Kasumi-1 (cell line): ENCODE data around the gene ADCY2.

ENCODE experiments used
- DNase-seq, 2 experiments: peaks; one replicate each; lab custom pipeline; 2025; lab: John Stamatoyannopoulos, UW

ADCY2 gene

DNA sequence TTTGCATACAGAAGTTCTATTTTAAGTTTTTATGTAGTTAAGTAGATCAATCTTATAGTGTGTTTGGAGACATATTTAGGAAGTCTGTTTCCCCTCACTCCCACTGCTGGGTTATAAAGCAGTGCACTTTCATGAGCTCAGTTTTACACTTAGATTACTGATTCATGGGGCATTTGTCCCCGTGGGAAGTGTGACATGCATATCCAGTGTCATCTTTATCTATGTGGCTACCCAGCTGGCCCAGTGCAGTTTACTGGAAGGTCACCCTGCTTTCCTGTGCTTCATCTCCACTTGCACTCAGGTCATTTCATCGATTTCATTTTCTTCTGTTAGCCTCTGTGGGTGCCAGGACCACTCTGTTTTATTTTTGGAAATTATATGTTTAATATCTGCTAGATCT, 49.1 kb downstream of the ADCY2 start:
- DNase-seq, result no peak

DNA sequence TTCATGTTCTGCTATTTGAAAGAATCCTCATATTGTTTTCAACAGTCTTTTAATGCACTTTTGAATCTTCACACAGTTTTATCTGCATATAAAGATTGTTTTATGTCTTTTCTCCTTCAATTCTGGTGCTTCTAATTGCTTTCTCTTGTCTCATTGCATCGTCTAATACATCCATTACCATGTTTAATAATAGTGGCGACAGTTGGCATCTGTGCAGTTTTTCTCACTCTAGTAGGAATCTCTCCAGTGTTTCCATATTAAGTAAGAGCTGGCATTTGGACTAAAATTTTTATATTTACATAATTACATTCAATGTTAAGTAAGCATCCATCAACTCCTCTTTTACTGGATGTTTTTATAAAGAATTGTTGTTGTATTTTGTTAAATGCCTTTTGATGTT, 49.9 kb downstream of the ADCY2 start:
- DNase-seq, result no peak

DNA sequence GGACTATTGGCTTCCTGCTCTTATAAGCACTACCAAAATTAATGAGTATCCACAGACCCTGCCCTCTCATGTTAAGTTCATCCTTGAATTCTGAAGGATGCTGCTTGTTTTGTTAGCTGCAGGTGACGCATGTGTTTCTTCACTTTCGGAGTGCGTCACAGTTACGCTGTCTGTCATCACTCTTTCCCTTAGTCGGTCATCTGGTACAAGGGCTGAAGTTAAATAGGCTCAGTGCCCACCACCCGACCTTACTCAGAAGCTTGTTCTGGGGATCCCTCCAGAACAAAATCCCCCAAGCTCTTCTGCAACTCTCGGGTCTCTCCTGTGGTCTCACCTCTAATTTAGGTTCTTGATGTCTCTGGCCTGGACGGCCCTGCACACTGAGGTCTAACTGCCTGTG, 51.0 kb downstream of the ADCY2 start:
- no peak for DNase-seq

DNA sequence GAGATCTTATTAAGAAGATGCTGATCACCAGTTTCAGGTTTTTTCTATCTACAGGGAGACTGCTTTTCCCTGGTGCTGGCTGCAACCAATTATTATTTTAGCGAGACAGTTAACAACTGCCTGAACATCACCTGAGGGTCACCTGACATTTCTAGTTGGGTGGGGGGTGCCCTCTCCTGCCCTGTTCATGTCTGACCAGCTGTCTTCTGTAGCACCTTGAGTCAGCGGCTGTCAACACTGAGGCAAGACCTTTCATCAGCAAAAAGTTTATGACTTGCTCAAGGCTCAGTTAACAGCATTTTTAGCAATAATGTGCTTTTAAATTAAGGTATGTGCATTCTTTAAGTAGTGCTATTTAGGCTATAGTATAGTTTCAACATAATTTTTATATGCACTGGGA, 58.0 kb downstream of the ADCY2 start:
- no peak for DNase-seq

DNA sequence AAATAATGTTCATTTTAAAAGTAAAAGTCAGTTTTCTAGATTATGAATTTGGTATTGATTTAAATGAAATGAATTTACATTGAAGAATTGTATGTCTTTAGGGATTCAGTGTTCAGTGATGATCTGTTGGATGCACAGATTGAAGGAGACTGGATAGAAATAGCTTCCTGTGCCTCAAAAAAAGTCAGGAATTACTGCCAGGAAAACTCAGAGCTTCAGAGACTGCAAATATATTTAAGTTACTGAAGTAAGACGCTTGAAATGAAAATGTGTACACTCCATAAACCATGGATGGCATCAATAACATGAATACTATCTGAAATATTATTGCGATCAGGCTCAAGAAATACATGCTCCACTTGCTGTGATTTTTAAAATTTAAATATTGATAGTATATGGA, 60.3 kb downstream of the ADCY2 start:
- DNase-seq, result no peak

DNA sequence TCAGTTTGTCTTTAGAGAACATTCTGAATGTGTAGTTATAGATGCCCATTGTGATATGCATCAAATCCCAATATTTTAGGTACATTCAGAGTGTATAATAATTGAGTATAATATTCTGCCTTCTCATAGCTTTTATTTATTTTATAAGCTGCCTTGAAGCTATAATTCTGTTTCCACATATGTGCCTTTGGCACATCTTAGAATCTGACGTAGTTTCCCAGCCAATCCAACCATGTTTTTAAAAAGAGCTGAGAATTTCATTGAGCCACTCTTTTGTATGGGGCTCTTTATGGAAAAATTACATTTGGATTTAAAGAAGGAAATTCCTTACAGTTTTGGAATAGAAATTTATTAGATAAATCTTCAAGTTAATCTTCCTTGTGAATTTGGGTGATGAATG, 65.4 kb downstream of the ADCY2 start:
- no peak for DNase-seq

DNA sequence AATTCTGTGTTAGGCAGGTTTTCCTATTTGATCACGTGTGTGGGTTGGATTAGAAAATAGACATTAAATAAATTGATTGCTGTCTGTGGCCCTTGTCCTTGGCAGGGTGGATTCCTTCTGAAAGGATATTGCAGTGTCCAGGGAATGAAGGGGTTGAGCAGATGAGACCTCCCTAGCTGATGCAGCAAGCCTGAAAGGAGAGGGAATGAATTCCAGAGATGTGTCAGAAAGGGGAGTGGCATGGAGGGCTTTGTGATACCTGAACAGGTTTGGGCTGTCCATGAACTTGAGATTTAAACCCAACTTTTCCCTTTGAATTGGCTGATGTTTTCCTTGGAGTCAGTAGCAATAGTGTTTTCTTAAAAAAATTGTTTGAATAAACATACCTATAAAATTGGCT, 66.8 kb downstream of the ADCY2 start:
- no peak for DNase-seq

DNA sequence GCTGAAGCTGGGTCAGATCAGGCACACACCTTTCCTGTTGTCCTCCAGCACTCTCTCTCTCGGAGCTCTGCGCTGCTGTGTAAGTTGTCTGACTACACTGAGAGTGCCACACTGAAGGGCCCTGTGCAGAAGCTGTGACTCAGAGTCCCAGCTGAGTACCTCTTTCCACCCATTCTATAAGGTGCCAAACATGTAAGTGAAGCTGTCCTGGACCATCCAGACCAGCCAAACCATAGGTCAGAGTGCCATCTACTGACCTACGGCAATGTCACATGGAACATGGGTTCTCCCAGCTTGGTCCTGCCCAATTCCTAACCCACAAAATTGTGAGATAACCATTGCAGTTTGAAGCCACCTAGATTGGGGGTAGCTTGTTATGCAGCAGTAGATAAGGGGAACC, 68.2 kb downstream of the ADCY2 start:
- DNase-seq, result no peak

DNA sequence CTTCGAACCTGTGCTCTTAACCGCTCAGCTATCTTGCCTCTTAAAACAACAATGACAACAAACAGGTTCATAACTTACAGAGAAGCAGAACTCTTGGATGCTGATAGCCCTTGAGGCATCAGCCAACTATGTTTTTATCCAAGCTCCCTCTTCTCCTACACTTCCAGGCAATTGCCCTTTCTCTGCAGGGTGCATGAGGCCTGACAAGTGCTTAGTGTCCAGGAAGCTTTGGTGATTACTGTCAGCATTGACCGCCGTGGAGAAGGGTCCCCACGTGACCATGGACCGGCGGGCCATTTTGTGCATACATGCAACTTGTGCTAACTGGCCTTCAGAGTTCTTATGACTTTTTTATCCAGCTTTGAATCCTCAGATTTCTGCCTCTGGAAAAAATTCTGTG, 71.2 kb downstream of the ADCY2 start:
- no peak for DNase-seq

DNA sequence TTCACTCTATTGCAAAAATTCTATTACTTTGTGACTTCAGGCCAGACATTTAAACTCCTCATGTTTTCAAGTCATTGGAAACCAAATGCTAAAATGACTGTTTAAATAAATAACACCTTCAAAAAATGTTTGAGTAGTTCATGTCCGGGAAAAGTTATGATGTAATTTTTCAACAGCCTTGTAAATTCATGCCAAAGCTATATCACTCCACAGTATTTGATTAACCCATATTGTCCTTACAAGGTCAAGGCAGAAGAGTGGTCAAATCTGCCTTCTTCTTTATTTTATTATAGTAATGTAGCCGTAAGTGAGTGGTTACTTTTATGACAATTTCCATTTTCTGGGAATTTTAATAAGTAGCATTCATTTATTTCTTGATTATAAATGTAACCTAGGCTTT, 72.8 kb downstream of the ADCY2 start:
- DNase-seq, result no peak

DNA sequence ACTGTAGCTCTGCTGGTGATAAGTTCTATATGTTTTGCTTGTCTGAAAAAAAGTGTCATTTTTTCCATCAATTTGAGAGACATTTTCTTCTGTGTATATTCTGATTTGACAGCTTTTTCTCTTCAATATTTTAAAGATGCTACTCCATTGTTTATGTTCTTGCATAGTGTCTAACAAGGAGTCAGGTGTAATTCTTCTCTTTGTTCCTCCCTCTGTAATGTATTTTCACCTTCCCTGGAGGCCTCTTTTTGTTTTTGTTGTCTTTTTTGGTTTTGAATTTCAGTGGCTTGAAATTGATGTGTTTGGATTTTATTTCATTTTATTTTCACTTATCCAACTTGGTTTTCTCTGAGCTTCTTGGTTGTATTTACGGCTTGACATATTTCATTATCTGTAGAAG, 75.8 kb downstream of the ADCY2 start:
- DNase-seq, result no peak

DNA sequence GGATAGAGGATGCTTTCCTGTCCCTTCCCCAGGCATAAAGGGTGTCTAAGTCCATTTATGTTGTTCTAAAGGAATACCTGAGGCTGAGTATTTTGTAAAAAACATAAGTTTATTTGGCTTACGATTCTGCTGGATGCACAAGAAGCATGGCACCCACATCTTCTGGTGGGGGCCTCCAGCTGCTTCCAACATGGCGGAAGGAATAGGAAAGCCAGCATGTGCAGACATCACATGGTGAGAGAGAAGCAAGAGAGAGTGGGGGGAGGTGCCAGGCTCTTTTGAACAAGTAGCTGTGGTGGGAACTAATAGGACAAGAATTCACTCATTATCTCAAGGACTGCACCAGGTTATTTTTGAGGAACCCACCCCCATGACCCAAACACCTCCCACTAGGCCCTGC, 77.2 kb downstream of the ADCY2 start:
- no peak for DNase-seq

DNA sequence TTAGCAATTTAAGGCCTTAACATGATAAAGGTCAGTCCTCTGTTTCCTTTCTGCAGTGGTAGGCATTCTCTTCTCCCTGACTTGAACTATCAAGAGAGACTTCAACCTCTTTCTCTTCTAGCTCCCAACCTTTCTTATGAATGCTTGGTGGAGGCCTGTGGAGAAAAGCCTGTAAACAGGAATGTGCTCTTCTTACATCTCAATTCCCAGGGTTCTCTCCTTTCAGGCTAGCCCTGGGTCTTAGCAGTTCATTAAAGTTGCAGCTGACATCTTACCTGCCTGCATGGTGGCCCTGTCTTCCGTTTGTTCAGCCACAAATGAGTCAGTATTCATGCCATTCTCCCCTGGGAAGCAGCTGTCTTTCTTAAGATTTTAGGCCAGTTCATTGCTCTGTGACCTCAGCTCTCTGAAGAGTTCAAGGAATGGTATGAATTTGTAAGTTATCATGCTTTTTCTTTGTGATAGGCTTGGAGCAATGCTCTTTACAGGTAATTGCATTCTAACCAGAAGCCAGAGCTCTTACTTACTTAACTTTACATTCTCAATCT, 77.8 kb downstream of the ADCY2 start:
- DNase-seq, result no peak

DNA sequence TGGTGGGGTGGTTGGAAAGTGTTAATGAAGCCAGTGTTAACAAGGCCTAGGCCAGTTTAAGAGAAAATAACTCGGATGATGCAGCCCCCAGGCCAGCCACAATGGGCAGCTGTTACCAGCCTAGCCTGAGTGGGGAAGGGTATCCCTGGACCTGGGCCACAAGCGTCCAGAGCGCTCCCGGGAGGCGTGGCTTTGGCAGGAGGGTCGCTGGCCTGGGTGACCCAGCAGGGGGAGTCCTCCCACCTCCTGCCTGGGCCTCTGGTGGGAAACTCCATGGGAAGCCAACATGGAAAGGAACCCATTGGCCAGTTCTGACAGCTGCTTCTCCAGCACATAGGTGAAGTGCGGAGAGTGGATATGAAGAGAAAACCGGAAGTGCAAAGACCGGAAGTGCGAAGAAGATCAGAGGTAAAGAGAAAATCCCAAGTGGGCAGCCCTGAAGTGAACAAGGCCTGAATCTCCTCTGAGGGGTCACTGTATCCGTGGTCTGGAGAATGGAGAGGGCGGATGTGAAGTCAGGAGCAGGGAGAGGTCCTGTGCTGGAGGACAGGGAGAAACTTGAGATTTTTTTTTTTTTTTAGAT, 79.0 kb downstream of the ADCY2 start:
- no peak for DNase-seq

DNA sequence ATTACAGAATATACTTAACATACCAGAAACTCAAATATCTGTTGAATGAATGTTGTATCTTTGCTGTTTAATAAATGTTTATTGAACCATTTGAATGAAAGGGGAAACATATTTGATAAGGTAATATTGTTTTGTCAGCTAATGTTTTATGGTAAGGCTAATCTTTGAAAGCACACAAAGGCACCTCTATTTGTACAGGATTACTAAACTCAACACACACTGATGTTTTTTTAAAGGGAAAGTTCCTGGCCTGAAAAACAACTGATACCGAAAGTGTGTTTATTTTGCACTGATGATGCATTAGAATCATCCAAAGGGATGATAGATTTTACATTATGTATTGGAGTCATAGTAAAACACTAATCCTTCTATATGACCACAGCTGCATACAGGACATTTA, 82.5 kb downstream of the ADCY2 start:
- DNase-seq, result no peak

DNA sequence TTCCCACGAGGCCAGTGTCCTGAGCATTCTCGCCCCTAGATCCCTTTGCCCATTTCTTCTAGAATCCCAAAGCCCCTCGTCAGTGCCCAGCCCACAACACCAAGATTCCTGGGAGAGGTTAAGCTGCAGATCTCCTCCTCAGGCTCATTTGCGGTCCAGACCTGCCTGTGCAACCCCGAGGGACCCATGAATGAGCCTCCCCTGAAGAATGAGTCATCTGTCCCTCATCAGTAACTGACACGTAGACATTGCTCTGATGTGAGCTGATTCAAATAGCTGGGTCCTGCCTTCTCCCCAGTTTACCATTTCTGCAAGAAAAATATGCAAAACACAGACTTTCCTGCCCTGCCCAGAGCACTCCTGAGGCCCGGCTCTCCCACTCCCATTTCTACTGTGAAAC, 92.8 kb downstream of the ADCY2 start:
- no peak for DNase-seq

DNA sequence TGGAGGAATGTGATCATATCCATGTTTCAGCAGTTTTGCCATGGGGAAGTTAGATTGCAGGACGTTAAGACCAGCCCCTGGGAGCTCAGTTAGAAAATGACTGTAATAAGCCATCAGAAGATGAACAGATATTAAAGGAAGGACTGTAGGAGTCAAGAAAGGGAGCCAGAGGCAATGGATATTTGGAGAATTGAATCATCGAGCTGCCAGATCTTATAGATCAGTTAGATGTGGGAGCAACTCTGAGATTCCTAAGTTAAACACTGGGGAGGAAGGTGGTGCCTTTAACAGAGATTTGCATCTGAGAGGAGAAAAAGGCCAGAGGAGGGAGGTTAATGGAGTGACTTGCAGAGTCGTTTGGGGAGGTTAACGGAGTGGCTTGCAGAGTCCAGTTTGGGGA, 96.4 kb downstream of the ADCY2 start:
- no peak for DNase-seq

DNA sequence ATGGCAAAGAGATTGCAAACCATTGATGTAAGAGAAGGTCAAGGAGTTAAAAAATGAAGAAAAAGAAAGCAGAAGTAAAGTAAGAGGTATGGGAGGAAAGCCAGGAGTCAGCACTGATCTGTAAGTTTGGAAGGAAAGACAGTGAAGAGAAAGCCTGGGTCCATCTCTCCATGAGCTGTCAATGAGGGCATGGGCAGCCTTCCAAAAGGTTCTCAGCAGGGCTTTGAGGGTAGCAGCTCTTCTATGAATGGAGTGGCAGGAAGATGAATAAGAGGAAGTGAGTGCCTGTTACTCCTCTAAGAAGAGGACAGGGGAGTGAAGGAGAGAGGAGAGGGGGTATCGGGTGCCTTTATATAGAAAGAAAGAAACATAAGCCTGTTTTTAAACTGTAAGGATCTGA, 97.1 kb downstream of the ADCY2 start:
- DNase-seq, result no peak

DNA sequence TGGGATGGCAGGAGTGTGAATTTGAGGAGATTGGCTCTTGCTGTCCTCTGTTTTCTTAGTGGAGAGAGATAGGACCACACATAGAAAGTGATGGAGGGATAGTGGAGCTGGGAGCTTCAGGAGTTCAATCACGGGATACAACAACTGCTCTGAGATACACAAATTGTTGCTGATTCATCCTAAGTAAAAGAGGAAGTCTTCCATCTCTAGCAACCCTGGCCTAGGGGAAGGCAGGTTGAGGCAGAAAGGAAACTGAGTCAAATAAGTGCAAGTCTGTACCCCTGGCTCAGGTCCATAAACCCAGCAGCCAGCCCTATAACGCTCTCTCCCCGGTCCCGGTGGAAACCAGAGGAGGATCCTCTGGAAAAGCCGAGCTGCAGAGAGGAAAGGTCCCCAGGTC, 97.7 kb downstream of the ADCY2 start:
- DNase-seq, result no peak

DNA sequence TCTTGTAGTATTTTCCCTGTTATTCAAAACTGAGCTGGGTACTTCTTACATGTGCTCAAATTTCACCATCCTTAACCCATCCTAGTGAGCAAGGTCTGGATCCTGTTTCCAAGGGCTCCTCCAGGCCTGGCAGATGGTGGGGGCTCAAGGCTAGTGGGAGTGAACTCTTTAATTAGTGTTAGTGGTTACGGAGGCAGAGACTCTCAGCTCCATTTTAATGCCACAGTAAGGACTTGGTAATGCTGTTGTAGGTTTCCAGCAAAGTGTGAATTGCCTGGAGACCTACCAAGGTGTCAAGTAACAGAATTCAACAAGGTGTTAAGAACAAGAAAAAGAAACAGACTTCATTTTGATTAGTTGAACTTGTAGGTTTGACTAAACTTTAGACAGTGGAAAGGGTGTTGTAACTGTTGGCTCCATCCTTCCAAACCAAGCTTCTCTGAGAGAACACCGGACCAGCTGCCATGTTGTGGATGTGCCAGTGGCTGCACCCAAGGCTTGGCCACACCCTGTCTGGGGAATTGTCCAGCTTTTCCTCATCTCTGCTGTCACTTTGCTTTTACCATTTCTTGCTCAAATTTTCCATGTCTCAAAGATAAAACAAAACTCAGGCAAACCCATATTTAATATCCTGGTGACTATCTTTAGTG, 98.7 kb downstream of the ADCY2 start:
- DNase-seq, result no peak

DNA sequence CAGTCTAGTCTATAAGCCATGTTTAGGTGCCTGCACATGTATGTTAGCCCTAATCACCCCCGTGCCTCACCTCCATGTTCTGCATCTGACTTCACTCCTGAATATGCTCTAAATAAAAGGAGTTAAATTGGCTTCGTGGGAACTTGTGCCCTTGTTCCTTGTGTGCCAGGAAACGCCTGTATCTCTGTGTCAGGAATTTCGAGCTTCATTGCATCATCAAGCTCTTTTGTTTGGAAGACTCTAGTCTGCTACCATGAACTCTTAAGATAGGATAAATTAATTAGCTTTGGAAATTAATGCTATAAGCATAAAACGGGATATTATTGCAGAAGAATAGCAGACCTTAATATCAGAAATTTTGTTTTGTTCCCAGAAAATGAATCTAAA, 99.2 kb downstream of the ADCY2 start:
- no peak for DNase-seq

DNA sequence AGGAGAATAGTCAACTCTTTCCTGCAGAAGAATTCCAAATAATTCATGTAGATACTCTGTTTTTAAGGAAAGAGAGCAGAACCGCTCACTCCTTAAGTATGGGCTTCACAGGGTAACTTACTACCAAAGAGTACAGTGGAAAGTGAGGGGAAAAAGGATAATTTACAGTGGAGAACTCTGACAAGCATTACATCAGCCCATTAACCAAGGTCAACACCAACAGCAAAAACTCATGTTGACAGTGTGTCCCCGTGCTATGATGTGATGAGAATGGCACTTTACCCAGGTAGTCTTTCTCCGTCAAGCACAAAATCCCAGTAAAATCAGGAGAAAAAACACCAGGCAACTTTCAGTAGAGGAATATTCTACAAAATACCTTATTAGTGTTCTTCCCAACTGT, 104.3 kb downstream of the ADCY2 start:
- no peak for DNase-seq

DNA sequence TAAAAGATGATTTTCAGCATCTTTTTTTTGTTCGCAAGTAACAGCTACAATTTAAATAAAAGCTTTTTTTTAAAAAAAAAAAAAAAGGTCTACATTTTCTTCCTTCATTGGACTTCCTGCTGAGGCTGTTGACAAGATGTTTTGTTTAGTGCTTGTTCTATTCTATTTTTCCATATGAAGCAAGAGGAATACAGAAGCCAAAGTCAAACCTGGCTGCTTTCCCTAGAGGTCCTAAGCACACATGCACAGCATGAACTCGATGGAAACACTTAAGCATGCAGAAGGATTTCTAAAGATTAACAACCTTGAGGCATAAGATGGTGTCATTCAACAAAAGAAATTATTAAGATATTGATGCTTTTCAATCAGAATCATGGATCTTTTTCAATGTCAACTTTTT, 105.1 kb downstream of the ADCY2 start:
- DNase-seq, result no peak

DNA sequence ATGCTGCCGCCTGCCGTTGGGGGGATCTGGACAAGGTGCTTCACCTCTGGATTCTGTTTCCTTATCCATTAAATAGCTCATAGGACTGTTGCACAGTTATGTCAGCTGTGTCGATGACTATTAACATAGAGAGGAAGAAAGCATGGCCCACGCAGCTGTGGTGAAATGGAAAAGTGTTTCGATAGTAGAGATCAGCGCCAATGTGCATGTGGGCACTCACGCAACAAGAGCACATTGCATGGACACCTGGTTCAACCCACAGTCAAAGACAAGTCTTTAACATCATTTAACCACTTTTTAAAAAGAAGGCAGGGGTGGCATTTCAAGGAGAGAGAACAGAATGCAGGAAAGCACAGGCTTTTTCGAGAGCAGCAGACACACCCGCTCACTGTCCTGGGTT, 107.6 kb downstream of the ADCY2 start:
- no peak for DNase-seq
